Measurements from ENCODE around the gene AKAP8L. TPM values are rescaled to one million over a fixed set of nuclear protein-coding genes. Genes with fewer than 3 reads are reported as not detected.

AKAP8L gene
- total and polyA plus RNA-seq, 9 of the 15 experiments (the other 6 are each of a cell fraction or from before 2014, with no cell fraction given) = 2.4 to 116 (median 70.7) TPM

DNA sequence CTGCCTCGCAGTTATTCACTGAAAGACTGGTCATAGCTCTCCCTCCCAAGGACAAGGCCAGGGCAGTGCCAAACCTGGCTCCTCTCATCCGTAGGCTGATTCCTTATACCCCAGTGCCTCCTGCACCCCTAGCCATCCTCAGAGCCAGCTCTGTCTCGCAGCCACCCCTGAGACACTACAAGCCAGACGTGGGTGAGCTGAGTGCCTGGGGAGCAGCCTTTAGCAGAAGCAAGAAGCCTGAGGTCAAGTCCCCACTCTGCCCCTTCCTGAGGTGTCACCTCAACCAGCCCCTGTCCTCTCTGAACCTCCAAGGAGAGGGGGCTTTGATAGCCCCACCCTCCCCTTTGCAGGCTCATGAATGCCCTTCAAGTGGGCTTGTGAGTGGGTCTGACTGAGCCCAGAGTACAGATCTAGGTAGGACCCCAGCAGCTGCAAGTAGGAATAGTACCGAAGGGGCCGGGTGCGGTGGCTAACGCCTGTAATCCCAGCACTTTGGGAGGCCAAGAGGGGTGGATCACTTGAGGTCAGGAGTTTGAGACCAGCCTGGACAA lies 14.8 kb upstream of the AKAP8L start:
- Histone ChIP-seq H3K9ac (ENCODE audit: insufficient read depth in 1 of 2, low read depth in 2 of 2, low read length in 2 of 2) (peak overlapping the region in 1 of 2 experiments; percentile 90; a peak in 2 of 4 replicates), H3K4me3 (peak overlapping the region; percentile 75), H2AFZ (ENCODE audit: low read depth, low read length) (peak overlapping the region; percentile 93), H3K27me3 (ENCODE audit: control insufficient read depth in 2 of 2, insufficient read depth in 2 of 2, low read length in 2 of 2) (peaks cover 0 to 9% of the 10 kb centered on the region in 2 experiments; a peak in 2 of 5 replicates), H3K36me3 (ENCODE audit: control insufficient read depth, insufficient read depth, low read length) (peaks cover 25% of the 10 kb centered on the region; the same call in 2 of the 3 replicates), H3K4me2 (ENCODE audit: insufficient read depth, low read length) (peak overlapping the region; percentile 86), H3K27ac (ENCODE audit: extremely low read depth, low read depth, low read length) (no peak overlapping the region), H3K9me3 (replicated peaks; ENCODE audit: control insufficient read depth, insufficient read depth, low read depth, low read length) (no peaks in the 10 kb centered on the region), H3K9me1 (ENCODE audit: control insufficient read depth, insufficient read depth, low read length) (peaks cover 5% of the 10 kb centered on the region), H4K20me1 (replicated peaks; ENCODE audit: control insufficient read depth, insufficient read depth, low read length) (no peaks in the 10 kb centered on the region), H3K79me2 (ENCODE audit: control insufficient read depth, insufficient read depth, low read length) (peaks cover 41% of the 10 kb centered on the region), H3K4me1 (replicated peaks in 1 of 2; ENCODE audit: control insufficient read depth in 2 of 2, insufficient read depth in 2 of 2, low read length in 2 of 2) (peaks cover 14 to 52% of the 10 kb centered on the region in 2 experiments)
- DNase-seq (ENCODE audit: extremely low read depth in 1 of 4, low spot score in 3 of 4) (no peak), FAIRE-seq (no peak), ATAC-seq (no peak)
- intact Hi-C loops (cut with micrococcal nuclease) (loop anchor here (2.0 kb wide), 1 partner anchor 15 kb away; the partner anchor contains the start of gene AKAP8L), in situ Hi-C loops (cut with MboI) (no loop called here)
- ChIA-PET POLR2A (interaction anchor here (1.2 to 1.5 kb wide), 4 partner anchors 14 to 35 kb away, joined by 5 to 19 read pairs (median 7); partner anchors contain the start of gene AKAP8L), CTCF (ENCODE audit: low intra/inter-chr PET ratio) (no interaction called here)
- WGBS (ENCODE audit: insufficient coverage, low coverage, missing lambda C conversion rate) = 77% methylated on average over 8 of the region's 8 CpGs
- TF ChIP-seq ZBTB7A (IDR thresholded peaks at IDR 0.05; ENCODE audit: borderline replicate concordance, control insufficient read depth, low read depth, low read length) (no peak), ZNF263 (CRISPR knock-in tag; IDR thresholded peaks at IDR 0.05; ENCODE audit: borderline replicate concordance) (no peak), TCF15 (CRISPR knock-in tag; IDR thresholded peaks at IDR 0.05) (no peak), MYC (IDR thresholded peaks at IDR 0.05; ENCODE audit: low read depth, low read length) (no peak), MYC (CRISPR knock-in tag; IDR thresholded peaks at IDR 0.05; ENCODE audit: borderline replicate concordance, low read depth) (no peak), GABPB1 (CRISPR knock-in tag; IDR thresholded peaks at IDR 0.05) (no peak)
- BruUV-seq (replicated peaks) = no TSS peak
